ENCODE measurements around the gene AP4B1.

DNA sequence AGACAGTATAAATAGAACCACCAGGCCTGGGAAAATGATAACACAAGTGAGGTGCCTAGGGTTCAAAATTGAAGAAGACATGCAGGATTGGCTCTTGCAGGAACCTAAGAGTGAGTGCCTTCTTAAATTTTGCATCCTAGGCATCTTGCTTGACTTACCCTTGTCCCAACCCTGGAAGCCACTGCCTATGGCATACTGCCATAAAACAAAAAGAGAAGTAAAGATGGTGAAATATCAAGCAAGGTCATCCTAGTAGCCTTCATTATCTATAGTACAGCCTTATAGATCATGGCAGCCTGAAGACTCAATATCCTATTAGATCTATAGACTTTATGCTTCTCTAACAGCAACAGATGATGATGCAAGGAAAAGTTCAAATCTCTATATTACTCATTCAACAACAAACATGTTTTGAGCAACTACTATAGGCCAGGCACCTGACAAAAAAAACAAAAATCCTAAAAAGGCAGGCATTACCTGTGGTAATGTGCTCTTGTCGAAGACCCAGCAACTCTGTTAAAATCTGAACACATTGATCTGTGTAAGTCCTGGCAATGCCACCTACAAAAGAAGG lies 6.3 kb downstream of the AP4B1 start:
- TF ChIP-seq, protein P1, sequence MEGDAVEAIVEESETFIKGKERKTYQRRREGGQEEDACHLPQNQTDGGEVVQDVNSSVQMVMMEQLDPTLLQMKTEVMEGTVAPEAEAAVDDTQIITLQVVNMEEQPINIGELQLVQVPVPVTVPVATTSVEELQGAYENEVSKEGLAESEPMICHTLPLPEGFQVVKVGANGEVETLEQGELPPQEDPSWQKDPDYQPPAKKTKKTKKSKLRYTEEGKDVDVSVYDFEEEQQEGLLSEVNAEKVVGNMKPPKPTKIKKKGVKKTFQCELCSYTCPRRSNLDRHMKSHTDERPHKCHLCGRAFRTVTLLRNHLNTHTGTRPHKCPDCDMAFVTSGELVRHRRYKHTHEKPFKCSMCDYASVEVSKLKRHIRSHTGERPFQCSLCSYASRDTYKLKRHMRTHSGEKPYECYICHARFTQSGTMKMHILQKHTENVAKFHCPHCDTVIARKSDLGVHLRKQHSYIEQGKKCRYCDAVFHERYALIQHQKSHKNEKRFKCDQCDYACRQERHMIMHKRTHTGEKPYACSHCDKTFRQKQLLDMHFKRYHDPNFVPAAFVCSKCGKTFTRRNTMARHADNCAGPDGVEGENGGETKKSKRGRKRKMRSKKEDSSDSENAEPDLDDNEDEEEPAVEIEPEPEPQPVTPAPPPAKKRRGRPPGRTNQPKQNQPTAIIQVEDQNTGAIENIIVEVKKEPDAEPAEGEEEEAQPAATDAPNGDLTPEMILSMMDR (IDR thresholded peaks at IDR 0.05; ENCODE audit: low read length) = no peak
- no peak for TF ChIP-seq EZH2 (optimal IDR thresholded peaks at IDR 0.05; ENCODE audit: low read depth, low read length)
